Bronchial epithelial cell (primary cell): ENCODE measurements around the gene TCIRG1. TPM values are rescaled to one million over a fixed set of nuclear protein-coding genes. Genes with fewer than 3 reads are reported as not detected.

Experiments used
- DNase-seq: peaks from one replicate; pipeline ENCODE4 v3.0.0-alpha.2; 2010; ENCODE audit warnings: low read depth
- FAIRE-seq: peaks from 2 replicates; lab custom pipeline; 2011; peaks lifted over from hg19 to GRCh38; lab: Jason Lieb, UNC
- H3K27me3 ChIP-seq: 2 replicates; pipeline ENCODE4 v1.5.1; 2011; ENCODE audit warnings: low read length; ENCODE audit not compliant: control insufficient read depth, insufficient read depth
- H3K36me3 ChIP-seq: 2 replicates; pipeline ENCODE4 v1.5.1; 2011; ENCODE audit warnings: low read length; ENCODE audit not compliant: control insufficient read depth, insufficient read depth
- H3K4me3 ChIP-seq: 2 replicates; pipeline ENCODE4 v1.5.1; 2011; ENCODE audit warnings: mild to moderate bottlenecking, low read depth, low read length, control low read depth
- CTCF ChIP-seq: IDR thresholded peaks from 2 replicates; pipeline ENCODE4 v1.5.1; 2011; ENCODE audit warnings: mild to moderate bottlenecking, moderate library complexity, low read length, control low read depth, inconsistent platforms; ENCODE audit not compliant: insufficient read depth, severe bottlenecking
- total RNA-seq: library from RNA; depleted of rRNA; stranded (reverse); fragments of >200 nt; gene quantifications from 2 replicates; pipeline ENCODE4 v1.2.1, GENCODE V29; 2014

TCIRG1 gene
- total RNA-seq, 1 donor from 2014 or later: 30.5 TPM

DNA sequence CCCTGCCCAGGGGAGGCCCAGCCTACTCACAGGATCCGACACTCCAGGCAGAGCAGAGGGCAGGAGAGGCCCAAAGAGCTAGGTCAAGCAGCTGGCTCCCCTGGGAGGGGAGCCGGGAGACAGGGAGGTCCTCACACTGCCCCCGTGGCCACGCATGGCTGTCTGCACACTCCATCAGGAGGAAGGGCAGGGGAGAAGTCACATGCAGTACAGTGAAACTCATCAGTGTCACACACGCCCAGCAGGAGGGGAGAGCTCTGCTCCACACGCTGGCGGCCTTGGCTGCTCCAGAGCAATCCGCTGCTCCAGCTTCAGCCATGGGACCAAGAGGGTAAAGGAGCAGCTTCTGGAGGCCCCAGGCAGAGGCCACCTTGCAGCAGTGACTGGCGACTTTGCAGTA lies 14.3 kb downstream of the TCIRG1 start:
- FAIRE-seq: no peak
- Histone ChIP-seq H3K36me3 (peaks cover 21% of the 10 kb centered on the region), H3K4me3 (no peak overlapping the region), H3K27me3 (no peaks in the 10 kb centered on the region)
- DNase-seq: no peak
- no peak for TF ChIP-seq CTCF

DNA sequence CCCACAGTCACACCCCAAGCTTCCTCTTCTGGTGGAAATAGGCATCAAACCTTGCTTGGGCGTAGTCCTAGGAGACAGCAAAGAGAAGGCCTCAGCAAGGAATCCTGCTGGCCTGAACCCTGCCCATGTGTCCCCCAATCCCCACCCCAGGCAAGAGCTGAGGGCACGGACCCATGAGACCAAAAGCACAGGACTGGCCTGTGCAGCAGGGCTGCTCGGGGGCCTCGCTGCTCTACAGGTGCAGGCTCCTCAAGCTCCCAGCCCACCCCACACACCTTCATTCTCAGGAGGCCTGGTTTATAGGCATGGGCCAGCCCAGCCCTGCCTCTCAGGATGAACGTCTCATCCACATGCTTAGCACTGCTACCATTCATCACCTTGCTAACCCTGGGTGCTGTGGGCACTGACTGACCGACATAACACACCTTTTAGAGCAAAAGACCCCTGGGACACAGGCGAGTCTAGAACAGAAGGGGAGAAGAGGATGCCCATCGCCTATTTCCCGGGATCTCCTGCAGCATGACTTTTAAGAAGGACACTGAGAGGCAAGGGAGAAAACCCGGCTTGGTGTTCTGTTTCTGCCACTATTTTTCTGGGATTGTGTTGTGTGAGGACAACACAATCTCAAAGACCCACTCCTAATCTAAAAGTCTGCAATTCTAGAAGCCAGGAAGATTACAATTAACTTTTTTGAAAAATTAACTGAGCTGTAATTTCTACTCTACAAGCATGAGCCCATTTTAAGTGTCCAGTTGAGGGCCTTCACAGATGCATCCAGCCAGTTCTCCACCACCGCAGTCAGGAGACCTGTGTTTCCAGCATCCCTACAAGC lies 15.4 kb downstream of the TCIRG1 start:
- H3K4me3 ChIP-seq: no peak overlapping the region
- FAIRE-seq (no peak), DNase-seq (no peak)
- no peaks in the 10 kb centered on the region for H3K27me3 ChIP-seq
- H3K36me3 ChIP-seq: peaks cover 15% of the 10 kb centered on the region
- TF ChIP-seq CTCF: no peak

- FAIRE-seq: peak; percentile 75
- peaks cover 2% of the 10 kb centered on the region for H3K36me3 ChIP-seq
- no peaks in the 10 kb centered on the region for H3K27me3 ChIP-seq
- DNase-seq: no peak
- H3K4me3 ChIP-seq: no peak overlapping the region
- TF ChIP-seq CTCF: no peak
These were observed 17.8 kb downstream of the TCIRG1 start for GRCh38 chr11:68056317-68057285.

DNA sequence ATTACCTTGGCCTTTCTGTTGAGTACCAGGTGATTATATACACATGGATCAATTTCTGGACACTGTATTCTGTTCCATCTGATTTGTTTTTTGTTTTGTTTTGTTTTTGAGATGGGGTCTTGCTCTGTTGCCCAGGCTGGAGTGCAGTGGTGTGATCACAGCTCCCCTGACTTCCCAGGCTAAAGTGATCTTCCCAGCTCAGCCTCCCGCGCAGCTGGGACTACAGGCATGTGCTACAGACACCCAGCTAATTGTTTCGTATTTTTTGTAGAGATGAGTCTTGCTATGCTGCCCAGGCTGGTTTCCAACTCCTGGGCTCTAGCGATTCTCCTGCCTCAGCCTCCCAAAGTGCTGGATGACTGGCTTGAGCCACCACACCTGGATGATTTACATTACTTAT lies 19.0 kb downstream of the TCIRG1 start:
- Histone ChIP-seq H3K36me3 (no peaks in the 10 kb centered on the region), H3K27me3 (no peaks in the 10 kb centered on the region), H3K4me3 (no peak overlapping the region)
- FAIRE-seq (no peak), DNase-seq (no peak)
- TF ChIP-seq CTCF: no peak

- no peaks in the 10 kb centered on the region for H3K36me3 ChIP-seq
- no peak for DNase-seq
- no peak for TF ChIP-seq CTCF
- no peak overlapping the region for H3K4me3 ChIP-seq
- no peak for FAIRE-seq
- H3K27me3 ChIP-seq: no peaks in the 10 kb centered on the region
These were observed 22.7 kb downstream of the TCIRG1 start for GRCh38 chr11:68061508-68061907.
